GM12873 (cell line): ENCODE data around the gene SMTNL2.

Experiments used
- TF ChIP-seq, protein P1 (sequence below): IDR thresholded peaks from 2 replicates; pipeline ENCODE4 v1.5.1; 2012; ENCODE audit warnings: low read depth, mild to moderate bottlenecking, moderate library complexity, low read length, control low read depth; ENCODE audit not compliant: insufficient read depth; ENCODE audit errors: missing control alignments

SMTNL2 gene

DNA sequence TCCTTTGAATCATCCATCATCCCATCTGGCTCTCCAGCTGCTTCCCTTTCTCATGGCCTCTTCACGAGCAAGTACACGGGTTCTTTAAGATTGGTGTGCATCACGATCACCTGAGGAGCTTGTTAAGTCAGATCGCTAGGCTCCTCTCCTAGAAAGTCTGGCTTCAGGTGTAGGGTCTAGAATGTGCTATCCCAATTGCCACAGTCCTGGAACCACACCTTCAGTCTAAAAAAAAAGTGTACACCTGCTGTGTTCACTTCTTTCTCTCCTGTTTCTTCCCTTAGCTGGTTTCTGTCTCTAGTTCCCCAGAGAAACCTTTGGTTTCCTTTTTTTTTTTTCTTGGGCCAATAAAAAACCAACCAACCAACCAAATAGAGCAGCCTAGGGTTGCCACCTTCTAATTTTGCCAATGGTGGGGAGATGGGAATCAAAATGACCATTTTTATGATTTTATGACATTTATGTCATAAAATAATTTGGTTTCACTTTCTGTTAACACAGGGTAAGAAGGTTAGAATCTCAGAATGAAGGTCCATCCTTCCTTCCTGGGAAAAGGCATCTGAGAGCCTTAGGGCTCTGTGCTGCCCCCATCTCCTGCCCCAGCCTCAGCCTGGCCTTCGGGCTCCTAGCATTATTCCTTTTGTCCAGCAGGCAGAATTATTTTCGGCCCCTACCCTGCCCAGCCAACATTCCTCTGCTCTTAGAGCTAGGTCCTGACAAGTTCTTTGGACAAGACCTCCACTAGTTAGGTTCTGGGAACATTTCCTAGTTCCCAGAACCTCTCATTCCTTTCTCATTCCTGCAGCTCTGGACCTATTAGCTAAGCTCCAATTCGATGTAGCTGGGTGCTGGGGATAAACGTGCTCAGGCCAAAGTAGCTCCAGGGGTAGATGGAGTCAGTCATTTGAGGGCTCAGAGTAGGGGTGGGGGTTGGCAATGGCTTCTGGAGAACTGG, 22.0 kb upstream of the SMTNL2 start:
- TF ChIP-seq, protein P1, sequence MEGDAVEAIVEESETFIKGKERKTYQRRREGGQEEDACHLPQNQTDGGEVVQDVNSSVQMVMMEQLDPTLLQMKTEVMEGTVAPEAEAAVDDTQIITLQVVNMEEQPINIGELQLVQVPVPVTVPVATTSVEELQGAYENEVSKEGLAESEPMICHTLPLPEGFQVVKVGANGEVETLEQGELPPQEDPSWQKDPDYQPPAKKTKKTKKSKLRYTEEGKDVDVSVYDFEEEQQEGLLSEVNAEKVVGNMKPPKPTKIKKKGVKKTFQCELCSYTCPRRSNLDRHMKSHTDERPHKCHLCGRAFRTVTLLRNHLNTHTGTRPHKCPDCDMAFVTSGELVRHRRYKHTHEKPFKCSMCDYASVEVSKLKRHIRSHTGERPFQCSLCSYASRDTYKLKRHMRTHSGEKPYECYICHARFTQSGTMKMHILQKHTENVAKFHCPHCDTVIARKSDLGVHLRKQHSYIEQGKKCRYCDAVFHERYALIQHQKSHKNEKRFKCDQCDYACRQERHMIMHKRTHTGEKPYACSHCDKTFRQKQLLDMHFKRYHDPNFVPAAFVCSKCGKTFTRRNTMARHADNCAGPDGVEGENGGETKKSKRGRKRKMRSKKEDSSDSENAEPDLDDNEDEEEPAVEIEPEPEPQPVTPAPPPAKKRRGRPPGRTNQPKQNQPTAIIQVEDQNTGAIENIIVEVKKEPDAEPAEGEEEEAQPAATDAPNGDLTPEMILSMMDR: no peak

DNA sequence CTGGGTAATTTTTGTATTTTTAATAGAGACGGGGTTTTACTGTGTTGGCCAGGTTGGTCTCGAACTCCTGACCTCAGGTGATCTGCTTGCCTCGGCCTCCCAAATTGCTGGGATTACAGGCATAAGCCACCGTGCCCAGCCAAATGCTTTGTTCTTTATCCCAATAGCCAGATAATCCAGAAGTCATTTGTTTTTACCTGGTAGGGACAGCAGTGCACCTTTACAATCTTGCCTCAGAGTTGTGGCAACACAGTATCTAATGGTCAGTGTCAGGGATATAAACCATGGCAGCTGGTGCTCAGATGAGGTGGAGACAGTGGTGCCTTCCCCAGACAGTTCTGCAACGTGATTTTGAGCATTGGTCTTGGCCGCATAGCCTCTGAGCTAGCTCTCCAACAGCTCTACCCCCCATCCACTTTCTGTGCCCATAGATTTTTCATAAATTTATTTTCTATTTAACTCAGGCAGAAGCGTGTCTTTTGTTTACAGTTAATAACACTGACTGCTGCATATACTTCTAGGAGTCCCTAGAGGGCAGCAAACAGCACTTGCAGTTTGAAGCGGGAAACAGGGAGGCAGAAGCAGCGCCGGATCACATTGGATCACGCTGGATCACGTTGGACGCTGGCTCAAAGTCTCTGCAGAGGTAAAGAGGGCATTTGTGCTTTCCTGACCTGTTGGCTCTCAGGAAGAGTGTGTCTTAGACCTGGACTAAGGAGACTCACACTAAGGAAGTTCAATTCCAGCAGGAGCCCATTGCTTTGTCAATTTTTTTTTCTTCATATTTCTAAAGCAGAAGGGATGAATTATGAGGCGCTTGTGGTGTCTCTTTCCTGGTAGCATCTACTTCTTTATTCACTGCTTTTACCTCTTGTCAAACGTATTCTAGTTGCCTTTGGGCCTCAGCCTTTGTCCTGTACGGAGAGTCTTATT, 18.9 kb upstream of the SMTNL2 start:
- TF ChIP-seq, protein P1: peak; percentile 84

DNA sequence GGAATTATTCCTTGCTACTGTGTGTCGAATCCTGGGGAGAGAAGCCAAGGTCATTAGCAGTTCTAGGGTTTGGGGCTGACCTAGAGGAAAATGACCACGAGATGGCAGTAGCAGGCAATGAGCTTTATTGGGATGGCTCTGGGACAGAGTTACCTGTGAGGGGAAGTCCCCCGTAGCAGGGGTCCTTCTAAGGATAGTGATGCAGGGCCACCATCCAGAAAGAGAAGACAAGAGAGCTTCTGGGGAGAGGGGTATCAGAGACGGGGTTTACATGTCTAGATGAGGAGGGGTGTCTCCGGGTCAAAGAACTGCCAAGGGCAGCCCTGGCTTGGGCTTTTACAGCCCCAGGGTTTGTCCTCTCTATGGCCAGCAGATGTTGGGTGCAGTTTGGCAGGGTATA, 17.5 kb upstream of the SMTNL2 start:
- TF ChIP-seq, protein P1: peak; percentile 78

DNA sequence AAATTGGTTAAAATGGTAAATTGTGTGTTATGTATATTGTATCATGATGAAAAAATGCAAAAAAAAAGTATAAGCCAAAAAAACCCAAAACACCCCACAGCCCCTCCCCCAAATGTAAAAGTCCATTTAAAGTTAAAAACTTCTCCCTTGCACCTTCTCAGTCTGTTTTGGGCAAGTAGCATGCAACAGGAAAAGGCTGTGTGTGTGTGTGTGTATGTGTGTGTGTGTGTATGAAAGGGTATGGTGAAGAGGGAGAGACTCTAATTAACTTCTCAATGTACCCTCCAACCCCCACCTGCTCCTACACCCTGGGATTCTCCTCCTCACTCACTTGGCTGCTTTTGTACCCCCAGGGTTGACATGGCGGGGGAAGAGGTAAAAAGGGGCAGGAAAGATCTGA, 14.7 kb upstream of the SMTNL2 start:
- TF ChIP-seq, protein P1: no peak

DNA sequence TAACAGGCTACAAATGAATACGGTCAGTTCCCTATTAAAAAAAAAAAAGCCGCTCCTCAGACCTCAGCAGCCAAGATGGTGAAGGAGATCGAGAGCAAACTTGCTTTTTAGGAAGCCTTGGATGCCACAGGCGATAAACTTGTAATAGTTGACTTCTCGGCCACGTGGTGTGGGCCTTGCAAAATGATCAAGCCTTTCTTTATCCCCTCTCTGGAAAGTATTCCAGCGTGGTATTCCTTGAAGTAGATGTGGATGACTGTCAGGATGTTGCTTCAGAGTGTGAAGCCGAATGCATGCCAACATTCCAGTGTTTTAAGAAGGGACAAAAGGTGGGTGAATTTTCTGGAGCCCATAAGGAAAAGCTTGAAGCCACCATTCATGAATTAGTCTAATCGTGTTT, 12.2 kb upstream of the SMTNL2 start:
- TF ChIP-seq, protein P1: no peak

DNA sequence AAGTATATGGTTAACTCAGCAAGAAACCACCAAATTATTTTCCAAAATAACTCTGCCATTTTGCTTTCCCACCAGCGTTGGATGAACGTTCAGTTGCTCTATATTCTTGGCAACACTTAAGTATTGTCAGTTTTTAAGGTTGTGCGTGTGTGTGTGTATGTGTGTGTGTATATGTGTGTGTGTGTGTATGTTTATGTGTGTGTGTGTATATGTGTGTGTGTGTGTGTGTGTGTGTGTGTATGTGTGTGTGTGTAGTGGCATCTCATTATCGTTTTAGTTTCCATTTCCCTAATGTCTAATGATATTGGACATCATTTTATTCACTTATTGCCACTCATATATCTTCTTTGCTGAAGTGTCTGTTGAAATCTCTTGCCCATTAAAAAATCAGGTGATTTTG, 11.2 kb upstream of the SMTNL2 start:
- TF ChIP-seq, protein P1: no peak

DNA sequence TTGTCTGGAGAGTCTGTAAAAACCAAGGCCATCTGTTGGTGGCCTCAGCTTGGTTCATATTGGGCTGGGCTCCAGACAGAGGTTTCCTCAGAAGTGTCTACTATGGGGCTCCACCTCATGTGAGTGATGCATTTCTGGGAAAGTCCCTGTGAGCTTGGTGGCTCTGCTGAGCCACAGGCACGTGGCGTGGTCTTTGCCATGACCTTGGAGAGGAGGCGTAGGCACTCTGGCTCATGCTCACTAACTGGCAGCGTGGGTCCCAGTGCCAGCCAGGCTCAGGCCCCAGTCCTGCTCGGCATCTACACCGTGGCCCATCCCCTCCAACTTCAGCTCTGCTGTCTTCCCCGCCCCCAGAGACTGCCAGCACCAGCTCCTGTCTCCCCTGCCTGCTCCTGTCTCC, 10.7 kb upstream of the SMTNL2 start:
- TF ChIP-seq, protein P1: no peak
